HFF-Myc (cell line): ENCODE results near the gene NHERF1.
A peak's percentile ranks its signal among the peaks of the same experiment; 100 is the strongest.

Source experiments
- DNase-seq: peaks from one replicate; pipeline ENCODE4 v3.0.0-alpha.2; 2011; ENCODE audit warnings: low read depth; ENCODE audit errors: extremely low read depth
- H3K4me3 ChIP-seq: replicated peaks from 2 replicates; pipeline ENCODE4 v1.5.1; 2011; ENCODE audit warnings: low read depth, mild to moderate bottlenecking, control low read depth, low read length
- CTCF ChIP-seq: IDR thresholded peaks from 2 replicates; pipeline ENCODE4 v1.5.1; 2012; ENCODE audit warnings: mild to moderate bottlenecking, low read depth, low read length, control low read depth; ENCODE audit errors: missing control alignments

The NHERF1 gene

DNA sequence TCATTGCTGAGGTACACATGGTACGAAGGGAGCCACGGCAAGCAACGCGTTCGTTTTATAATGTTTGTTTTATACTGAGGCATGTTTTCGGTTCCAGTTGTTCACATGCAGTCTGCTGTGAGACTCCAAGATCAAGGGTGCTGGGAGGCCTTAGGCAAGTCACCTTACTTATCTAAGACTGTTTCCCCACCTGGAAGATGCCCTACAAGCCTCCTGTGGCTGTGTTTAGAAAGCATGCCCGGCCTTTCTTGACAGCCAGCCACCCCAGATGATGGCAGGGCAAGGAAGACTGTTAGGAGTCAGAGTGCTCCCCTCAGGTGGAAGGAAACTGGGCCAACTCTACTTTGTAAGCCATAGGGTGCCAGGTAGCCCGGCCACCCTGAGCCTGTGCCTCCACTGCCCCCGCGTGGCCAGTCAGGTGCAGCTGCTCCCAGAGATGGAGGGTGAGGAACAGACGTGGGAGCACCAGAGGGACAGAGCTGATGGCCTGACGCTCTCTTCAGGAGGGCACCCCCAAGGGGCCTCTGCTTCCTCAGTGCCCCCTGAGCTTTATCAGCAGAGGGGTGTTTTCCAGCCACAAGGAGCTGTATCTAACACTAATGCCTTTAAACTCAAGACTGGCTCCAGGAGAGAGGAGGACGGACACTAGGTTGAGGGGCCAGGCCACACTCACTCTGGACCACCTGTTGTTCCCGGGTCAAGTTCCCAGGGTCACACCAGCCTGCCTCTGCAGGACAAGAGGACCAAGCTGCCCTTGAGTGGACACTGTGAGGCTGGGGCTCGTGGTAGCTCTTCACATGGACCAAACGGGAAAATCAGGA is 22.3 kb downstream of the NHERF1 start:
- DNase-seq, result no peak
- no peak overlapping the region for H3K4me3 ChIP-seq
- peak; percentile 82 for TF ChIP-seq CTCF

DNA sequence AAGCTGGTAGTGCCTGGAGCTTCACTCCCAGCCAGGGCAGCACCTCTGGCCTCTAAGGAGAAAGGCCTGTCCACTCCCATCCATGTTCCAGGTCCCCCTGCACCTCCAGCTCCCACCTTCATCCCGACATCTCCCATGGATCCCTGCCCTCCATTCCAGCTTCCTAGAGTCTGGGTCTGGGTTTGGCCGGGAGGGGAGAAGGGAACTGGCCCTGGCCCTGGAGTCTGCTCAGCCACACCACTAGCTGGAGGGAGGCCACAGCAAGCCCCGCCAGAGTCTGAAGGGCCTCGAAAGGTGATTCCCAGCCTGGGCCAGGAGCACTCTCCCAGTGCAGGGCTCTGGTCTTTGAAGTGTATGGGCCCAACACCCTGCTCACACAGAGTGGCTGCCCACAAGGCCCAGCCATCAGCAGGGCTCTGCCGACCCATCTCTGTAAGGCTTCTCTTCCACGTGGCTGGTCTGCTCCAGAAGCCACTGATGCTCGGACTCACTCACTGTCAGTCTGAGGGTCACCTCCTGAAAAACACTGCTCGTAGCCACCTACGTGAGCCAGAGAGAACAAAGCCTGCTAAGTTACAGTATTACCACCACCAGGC is 23.0 kb downstream of the NHERF1 start:
- H3K4me3 ChIP-seq, result no peak overlapping the region
- no peak for TF ChIP-seq CTCF
- DNase-seq, result no peak

GRCh38 chr17:74772053-74772452 is 23.6 kb downstream of the NHERF1 start:
- TF ChIP-seq CTCF, result no peak
- DNase-seq, result no peak
- no peak overlapping the region for H3K4me3 ChIP-seq

DNA sequence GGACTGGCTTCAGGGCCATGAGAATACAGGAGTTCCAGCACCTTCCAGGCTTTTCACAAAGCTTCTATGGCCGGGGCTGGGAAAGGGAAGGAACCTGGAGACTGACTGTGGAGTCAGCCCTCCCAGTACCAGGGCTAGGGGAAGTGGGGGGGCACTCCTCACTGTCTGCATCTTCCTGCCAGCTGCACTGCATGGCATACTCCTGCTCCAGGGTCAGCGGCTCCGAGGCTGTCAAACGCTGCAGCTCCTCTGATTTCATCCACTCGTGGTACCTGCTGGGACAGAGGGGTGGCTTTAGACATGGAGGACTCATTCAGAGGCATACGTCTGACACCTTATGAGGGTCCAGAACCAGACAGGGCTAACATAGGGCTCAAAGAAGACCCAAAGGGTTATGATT is 25.0 kb downstream of the NHERF1 start:
- no peak overlapping the region for H3K4me3 ChIP-seq
- no peak for DNase-seq
- no peak for TF ChIP-seq CTCF

- H3K4me3 ChIP-seq, result no peak overlapping the region
- no peak for DNase-seq
- TF ChIP-seq CTCF, result no peak
Measured at GRCh38 chr17:74773871-74774286, 25.5 kb downstream of the NHERF1 start.

- peak overlapping the region; percentile 92 for H3K4me3 ChIP-seq
- no peak for TF ChIP-seq CTCF
- no peak for DNase-seq
Measured at GRCh38 chr17:74775409-74776043, 27.1 kb downstream of the NHERF1 start.
